CD1c-positive myeloid dendritic cell (primary cell): ENCODE data around the gene SORL1.
"Not testable (repeated sequence)": the region's sequence is repeated elsewhere in the genome, so short reads cannot be mapped to it uniquely, and the experiment has no call there.

Experiments
- DNase-seq: peaks from one replicate; pipeline ENCODE4 v3.0.0-alpha.2; 2016; ENCODE audit errors: extremely low spot score

The SORL1 gene

DNA sequence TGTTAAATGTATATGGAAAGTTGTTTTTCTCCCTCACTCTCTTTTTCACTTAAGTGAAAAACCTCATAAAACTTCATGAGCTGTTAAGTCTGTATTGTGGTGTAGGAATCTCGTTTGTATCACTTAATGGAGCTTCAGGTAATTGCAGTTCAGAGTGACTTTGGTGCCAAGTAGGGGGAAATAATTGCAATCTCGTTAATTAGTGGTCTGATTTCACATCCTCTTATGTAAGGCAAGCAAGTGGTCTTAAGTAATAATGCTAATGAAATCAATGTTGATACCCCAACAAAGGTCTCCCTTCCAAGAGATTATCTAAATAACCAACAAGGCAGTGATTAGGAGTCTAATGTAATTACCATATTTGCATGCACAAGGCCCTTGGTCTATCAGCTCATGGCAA is 174.9 kb downstream of the SORL1 start:
- no peak for DNase-seq

DNA sequence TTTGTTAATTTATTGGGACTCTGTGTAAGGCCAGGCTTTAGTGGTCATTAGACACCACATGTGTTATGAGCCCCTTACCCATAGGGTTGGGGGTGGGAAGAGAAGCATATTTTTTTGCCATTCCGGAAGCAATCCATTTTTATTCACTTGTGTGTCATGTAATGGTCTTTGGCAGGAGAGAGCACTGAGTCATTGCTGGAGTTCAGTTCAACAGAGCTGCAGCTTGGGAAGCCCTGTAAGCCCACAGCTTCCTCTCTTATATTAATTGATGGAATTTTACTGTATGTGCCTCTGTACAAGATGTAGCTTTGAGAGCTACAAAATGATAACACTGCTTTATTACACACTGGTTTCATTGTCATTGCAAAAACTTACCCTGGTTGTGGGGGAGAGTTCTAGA is 177.9 kb downstream of the SORL1 start:
- DNase-seq, result no peak

DNA sequence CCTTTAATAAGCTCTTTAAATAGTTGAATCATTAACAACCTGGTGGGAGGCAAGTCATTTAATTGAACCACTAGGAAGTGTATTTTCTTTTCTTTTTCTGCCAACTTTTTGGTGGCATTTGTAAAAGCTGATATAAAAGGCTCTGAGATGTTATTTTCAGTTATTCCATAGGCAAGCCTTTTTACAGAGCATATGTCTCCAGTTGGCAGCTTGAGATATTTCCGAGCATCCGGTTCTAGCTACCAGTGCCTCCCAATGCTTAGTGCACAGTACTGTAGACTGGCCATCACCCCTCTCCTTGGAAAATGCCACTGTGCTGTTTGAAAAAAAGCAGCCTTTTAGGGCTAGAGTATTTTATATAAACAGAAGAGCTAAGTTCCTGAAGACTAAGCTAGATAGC is 179.3 kb downstream of the SORL1 start:
- no peak for DNase-seq

DNA sequence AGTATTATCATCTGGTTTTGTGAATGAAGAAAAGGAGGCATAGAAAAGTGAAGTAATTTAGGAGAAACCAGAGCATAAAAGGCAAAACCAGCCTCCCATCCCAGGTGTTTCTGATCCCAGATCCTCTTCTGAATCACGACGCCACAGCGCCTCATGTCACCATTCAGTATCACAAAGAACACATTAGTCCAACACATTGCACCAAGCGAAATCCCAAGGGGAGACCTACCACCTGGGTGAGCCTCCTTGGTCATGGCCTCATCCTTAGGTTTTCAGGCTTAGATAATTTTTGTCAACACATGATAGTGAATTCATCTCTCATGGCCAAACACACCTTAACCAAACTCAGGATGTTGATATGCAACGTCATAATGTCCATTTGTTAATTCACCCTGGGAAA is 182.2 kb downstream of the SORL1 start:
- DNase-seq, result no peak

DNA sequence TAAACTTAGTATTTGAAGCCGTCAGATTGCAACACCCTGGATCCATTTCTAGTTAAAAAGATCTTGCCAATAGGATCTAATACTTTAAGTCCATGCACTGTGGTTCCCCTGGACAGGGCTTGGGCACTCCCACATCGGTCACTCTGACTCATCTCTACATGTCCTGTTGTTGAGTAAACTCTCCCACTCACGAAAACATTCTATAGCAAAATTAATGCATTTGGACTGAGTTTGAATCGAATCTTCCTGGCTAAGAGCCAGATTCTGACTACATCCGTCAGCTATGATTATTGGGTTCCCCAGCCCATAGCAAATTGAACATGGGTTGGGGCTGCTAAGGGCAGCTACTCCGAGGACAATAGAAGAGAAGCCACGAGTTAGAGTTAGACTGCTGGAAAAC is 182.8 kb downstream of the SORL1 start:
- DNase-seq, result peak; percentile 82

DNA sequence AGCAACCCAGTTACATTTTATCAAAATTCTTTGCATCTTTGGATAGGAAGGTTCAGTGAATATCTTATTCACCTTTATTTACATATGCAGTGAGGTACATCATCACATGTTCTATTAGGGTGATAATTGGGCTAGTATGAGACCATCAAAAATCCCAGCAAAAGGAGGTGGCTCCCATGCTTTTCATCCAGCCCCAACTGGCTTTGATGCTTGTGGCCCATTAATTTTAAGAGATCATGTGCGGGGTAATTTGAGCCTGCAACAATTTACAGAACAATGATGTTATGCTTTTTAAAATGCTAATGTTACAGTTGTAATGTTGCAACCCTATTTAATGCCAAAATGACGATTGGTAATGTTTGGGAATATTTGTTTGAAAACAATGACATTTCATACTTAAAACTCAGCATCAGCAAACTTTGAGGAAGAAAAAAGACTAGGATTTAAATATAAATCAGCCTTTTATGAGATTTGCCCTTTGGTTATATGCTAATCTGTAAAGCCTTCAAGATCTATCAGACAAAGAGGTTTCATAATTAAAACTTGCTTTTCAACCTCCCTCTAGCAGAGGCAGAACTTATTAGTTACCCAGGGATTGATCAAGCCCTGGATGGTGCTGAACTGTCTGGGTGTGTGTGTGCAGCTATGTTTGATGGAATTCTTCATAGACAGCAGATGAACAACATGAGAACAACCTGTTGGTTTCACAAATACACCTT is 184.1 kb downstream of the SORL1 start:
- no peak for DNase-seq

DNA sequence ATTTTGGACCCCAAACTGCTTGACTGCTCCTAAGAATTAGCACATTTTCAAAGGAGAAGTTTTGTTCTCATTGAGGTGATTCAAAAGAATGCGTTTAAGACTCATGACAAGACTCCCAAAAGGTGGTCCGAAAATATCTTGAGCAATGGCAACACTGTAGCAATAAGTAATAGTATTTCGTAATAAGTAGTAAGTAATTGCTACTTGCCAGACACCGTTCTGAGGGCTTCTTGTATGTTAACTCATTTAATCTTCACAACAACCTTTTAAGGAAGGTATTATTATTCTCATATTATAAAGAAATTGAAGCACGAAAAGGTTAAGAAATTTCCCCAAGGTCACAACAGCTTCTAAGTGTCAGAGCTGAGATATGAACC is 184.7 kb downstream of the SORL1 start:
- no peak for DNase-seq

DNA sequence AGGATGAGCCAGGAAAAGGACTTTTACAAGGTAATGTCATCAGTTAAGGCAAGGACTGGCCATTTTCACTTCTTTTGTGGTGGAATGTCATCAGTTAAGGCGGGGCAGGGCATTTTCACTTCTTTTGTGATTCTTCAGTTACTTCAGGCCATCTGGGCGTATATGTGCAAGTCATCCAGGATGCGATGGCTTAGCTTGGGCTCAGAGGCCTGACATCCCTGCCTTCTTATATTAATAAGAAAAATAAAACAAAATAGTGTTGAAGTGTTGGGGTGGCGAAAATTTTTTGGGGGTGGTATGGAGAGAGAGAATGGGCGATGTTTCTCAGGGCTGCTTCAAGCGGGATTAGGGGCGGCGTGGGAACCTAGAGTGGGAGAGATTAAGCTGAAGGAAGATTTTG is 185.5 kb downstream of the SORL1 start:
- DNase-seq, result not testable (repeated sequence)

DNA sequence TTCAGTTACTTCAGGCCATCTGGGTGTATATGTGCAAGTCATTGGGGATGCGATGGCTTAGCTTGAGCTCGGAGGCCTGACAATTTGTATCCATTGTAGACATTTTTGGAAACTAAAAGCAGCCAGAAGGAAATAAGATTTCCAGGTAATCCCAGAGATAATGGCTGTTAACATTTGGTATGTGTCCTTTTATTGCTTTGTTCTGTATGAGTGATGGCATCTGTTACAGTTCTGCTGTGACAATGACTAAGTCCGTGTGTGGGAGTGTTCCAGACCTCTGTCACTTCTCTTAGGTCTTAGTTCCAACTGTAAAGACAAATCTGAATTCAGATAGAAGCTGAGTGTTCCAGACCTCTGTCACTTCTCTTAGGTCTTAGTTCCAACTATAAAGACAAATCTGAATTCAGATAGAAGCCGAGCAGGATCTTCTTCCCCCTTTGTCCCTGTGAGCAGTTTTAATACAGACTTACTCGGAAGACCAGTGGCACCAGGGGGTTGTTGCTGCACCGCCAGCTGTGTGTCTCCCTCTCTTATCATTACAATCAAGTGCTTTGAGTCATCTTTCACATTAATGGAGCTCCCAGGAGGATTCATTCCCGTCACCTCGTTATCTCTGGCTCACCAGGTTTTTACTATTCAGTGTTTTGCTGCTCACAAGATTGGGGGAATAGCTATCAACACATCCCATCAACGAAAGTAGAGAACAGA is 191.5 kb downstream of the SORL1 start:
- DNase-seq, result peak; percentile 6

DNA sequence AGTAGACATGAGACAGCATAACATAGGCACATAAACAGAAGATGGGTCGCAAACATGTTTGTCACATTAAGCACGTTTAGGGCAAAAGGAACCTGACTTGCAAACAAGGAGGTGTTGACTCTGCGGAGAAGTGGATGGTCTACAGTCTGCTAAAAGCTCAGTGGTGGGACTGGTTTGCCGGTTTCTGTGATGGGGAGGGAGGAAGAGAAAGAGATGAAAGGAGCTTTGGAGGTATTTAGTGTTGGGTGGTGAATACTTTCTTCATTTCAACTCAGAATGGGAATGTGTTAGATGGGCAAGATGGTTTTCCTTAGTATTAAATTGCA is 192.0 kb downstream of the SORL1 start:
- no peak for DNase-seq

DNA sequence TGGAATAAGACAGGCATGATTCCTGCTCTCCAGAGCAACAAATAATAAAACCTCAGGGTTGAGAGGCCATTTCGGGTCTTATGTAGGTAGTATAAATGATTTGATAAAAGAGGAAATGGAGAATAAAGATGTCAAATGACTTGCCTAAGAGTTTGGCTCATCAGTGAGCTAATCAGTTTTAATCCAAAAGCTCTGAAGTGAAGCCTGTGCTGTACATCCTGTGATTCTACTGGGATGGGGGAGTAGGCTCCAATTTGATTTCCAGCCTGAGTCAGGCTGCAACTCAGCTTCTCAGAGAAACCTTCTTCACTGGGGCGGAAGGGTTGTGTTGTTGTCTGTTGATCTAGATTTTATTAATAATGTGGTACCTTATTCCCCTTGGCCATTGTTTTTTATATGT is 192.9 kb downstream of the SORL1 start:
- no peak for DNase-seq

DNA sequence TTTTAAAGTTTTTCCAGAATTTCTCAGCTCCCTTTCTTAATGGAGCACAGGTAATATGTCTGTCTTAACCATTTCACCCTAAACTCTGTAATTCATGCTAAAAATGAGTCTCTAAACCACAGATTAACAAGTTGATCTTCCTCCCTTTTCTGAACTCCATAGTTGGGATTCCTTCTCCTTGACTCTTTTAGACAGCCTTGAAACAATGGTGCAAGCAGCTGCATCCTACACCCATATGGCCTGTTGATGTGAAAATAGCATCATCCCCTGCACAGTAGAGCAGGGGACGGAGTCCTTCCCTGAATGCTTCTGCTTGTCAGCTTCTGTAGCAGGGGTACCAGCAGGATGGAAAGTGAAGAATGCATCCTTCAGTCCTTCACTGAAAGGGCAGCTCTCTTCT is 193.5 kb downstream of the SORL1 start:
- DNase-seq, result no peak

DNA sequence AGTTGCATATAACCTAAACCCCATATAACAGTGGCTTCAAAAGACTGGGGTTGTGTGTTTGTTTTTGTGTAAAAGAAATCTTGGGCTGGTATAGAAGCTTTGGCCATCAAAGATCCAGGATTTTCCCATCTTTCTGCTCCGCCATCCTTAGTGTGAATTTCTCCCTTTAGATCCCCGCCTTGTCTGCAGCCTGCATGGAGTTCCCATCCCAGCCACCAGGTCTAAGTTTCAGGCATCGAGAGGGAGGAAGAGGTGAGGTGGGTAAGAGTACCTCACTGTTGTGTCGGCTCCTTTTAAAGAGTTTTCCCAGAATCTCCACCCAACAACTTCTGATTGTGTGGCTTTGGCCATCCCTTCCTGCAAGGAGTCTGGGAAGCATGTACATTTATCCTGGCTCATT is 196.2 kb downstream of the SORL1 start:
- no peak for DNase-seq

DNA sequence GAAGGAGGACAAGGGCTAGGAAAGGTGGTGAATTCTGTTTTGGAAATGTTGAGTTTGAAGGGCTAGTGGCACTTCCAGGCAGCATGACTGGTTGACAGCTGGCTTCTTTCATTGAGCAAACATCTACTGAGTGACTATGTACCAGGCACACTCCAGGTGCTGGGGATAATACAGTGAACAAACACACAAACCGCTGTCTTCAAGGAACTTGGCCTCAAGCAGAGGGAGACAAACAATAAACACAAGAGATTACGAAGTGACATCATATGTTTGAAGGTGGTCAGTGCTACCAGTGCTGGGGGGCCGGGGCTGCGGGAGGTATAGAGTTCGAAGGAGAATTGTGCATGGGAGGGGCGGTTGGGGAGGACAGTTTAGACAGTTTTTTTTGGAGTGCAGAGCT is 197.7 kb downstream of the SORL1 start:
- no peak for DNase-seq

DNA sequence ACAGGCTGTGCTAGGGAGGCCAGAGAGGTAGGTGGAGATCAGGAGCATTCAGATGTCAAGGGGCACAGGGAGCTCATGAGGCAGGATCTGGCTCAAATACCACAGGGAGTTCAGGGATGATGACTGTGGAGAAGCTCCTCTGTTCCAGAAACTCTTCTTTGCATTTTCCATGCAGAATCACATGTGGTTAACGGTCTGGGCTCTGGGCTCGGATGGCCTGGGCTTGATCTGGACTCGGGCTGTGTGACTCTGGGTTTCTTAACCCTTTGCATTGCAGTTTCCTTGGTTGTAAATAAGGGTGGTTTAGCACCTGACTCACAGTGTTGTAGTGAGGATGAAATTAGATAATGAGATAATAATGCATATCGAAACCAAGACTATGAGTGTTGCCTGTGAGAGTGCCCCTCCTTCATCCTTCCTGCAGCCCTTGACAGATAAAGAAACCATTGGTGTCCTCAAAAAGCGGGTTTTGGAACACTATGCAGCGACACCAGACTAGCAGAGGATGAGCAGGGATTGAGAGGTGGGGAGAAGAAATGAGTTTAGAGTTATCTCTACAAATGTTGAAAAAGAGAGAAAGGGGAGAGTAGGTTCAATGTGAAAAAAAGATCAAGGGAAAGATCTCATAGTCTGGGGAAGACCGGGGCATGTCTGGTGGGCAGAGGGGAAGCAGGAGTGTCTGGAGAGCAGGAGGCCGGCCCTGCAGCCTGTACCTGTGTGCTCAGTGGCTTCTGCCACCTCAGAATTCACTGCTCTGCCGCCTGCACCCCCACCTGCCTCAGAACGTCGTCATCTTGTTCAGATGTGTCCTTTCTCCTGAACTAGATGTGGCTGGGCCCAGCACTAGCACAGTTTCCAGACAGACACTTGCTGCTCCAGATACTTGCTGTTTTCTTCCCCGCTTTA is 198.5 kb downstream of the SORL1 start:
- no peak for DNase-seq

DNA sequence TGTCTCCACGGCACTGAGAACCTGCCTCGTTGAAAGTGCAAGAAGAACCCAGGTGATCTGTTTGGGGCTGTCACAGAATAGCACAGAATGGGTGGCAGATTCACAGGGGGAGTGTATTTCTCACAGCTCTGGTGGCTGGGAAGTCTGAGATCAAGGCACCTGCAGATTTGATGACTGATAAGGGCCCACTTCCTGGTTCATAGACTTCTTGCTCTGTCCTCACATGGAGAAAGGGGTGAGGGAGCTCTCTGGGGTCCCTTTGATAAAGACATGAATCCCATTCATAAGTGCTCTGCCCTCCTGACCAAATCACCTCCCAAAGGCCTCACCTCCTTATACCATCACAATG is 199.1 kb downstream of the SORL1 start:
- no peak for DNase-seq

DNA sequence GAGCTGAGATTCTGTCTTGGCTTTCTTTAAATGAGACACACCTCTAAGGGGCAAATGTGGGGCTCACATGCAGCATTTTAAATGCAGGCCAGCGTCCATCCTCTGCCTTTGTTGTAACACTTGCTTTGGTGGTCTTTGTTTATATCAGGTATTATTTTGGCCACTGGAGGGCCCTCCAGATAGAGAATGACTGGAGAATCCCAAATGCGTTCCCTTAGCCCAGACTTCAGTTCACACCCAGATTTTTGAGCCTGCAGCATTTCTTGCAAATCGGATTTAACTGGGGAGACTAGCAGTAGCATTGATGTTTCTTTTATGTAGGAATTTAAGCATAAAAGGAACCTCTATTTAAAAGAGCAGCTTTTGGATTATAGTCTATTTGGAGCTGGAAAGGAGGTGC is 200.9 kb downstream of the SORL1 start:
- no peak for DNase-seq

DNA sequence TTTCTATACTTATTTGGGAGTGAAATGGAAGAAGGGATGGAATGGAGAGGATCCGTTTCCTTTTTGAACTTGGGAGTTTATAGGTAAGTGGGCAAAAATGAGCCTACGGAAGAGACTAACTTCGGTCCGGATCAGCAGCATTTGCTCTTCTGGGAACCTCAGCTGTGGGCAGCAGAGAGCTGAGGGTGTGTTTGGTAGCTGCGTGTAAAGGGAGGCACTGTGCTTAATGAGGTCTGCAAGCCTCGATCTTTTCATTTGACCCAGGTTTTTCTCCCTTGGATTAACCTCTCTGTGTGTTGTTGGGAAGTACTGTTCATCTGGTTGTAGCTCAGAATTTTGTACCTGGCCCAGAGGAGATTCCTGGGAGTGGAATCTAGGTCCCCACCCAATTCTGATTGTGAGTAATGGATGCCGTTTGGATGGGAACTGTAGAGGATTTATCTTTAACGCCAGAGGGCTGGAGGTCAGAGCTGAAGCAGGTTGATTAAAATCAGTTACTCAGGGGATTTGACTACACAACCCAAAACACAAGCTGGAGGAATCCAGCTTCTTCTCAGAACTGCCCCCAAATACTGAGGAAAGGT is 202.2 kb downstream of the SORL1 start:
- DNase-seq, result no peak

DNA sequence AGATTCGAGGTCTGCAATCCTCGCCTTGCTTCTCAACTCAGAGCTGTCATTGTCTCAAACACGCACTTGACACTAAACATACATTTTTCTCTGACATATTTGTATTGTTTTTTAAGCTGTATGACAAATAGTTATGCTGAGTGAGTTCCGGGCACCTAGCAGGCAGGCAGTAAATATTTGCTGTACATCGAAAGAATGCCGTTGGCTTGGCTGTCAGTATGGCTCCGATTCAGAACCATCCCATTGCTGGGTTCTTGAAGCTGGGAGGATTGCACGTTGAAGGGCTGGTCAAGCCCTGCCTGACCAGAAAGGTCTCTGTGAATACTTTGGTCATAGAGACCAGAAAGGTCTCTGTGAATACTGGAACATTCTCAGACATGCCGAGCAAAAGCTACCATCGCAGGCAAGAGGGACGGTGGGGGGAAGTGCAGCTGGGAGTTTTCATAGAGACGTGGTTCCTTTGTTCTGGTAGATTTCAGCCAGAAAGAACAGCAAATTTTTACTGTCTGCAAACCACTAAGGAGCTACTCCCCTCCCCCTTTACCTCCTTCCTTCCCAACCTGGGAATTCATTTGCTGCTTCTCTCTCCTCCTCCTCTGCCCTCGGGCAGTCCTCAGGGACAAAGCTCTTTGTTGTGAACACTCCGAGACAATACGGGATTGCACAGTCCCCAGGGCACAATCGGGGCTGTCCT is 202.9 kb downstream of the SORL1 start:
- no peak for DNase-seq

DNA sequence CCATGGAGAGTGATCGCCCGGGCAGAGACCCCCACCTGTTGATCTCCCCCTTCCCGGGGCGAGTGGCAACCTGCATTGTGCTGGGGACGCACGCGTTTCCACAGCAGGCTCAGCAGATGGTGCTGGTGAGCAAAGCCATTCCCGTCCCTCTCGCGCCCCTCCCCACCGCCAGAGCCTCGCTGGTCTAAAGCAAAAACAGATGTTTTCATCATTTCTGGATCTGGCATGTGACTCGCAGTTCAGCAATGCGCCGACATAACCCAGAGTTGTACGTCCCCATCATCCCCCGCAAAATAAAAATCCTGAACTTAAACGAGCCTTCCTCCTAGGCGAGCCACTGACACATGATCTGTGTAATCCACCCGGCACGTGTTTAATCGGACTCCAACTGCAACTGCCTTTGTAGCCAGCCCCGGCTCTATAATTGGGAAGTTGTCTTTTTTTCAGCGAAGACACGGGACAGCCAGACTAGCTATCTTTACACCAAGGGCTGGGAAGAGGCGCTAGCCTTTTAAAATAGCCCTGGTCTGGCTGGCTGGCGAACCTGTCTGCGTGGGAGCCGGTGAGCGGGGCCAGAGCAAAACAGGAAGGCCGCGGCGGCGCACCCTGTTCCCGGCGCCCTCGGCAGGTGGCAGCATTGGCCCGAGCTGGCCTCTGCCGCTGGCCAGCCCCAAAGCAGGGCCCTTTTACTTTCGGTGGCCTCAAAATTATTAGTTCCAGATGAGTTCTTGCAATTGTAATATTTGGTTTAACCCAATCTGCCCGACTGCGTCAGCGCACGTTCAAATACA is 203.6 kb downstream of the SORL1 start:
- peak; percentile 85 for DNase-seq
